Measurements from ENCODE around the gene SULT1A2. TPM values are rescaled to one million over a fixed set of nuclear protein-coding genes. Genes with fewer than 3 reads are reported as not detected.

SULT1A2 gene
- total and polyA plus RNA-seq, 2 of the 8 experiments (the other 6 are each of a cell fraction or from before 2014, with no cell fraction given), result 0.29 to 0.35 TPM

DNA sequence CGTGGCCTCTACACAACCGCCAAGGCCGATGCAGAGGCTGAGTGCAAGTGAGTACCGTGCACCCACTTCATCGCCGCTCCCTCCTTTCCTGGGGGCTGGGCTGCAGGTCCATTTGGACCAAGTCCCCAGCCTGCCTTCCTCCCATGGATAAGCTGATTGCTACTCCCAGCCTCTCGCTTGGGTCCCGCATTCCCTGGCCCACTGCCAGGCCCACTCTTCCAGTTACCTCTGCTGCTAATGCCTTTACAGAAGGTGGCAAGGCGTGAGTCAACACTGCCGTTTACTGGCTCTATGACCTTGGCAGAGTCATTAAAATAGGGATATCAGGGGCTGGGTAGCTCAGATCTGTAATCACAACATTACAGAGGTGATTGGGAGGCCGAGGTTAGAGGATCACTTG is 11.2 kb downstream of the SULT1A2 start:
- FAIRE-seq (no peak), DNase-seq (ENCODE audit: low read depth in 1 of 2, low spot score in 2 of 2) (no peak)
- Histone ChIP-seq H3K27me3 (replicated peaks in 1 of 4; ENCODE audit: control insufficient read depth in 3 of 4, extremely low read depth in 1 of 4, insufficient read depth in 3 of 4, low read length in 3 of 4) (no peaks in the 10 kb centered on the region), H3K18ac (ENCODE audit: extremely low read depth, low read length) (no peak overlapping the region), H3K14ac (ENCODE audit: insufficient read length) (no peak overlapping the region), H3K9me3 (ENCODE audit: insufficient read depth in 2 of 2, low read depth in 1 of 2, low read length in 1 of 2) (no peaks in the 10 kb centered on the region), H4K91ac (replicated peaks; ENCODE audit: insufficient read length, low read length) (no peak overlapping the region), H3K4me2 (ENCODE audit: insufficient read depth in 1 of 2, low read depth in 2 of 2, low read length in 2 of 2) (no peak overlapping the region), H2BK120ac (replicated peaks; ENCODE audit: low read depth, low read length) (no peak overlapping the region), H3K36me3 (ENCODE audit: control insufficient read depth in 2 of 4, insufficient read depth in 4 of 4, low read length in 3 of 4) (peaks cover 0 to 7% (median 2%) of the 10 kb centered on the region in 4 experiments; a peak in 5 of 8 replicates), H2AFZ (ENCODE audit: low read length) (no peak overlapping the region), H3K79me2 (ENCODE audit: control insufficient read depth in 1 of 2, insufficient read depth in 2 of 2, low read length in 2 of 2) (no peaks in the 10 kb centered on the region), H4K5ac (ENCODE audit: insufficient read length, low read depth, low read length) (no peak overlapping the region), H2AK5ac (ENCODE audit: low read depth, low read length) (no peak overlapping the region), H4K8ac (ENCODE audit: extremely low read depth, insufficient read depth, low read length) (no peak overlapping the region), H3K4me3 (ENCODE audit: extremely low read depth in 1 of 4, insufficient read depth in 2 of 4, low read depth in 3 of 4, low read length in 4 of 4) (no peak overlapping the region), H3K79me1 (ENCODE audit: low read depth, low read length) (no peaks in the 10 kb centered on the region), H3K56ac (replicated peaks; ENCODE audit: insufficient read length, low read depth, low read length) (no peak overlapping the region), H3K23me2 (ENCODE audit: low read depth, low read length) (no peaks in the 10 kb centered on the region), H3K4me1 (replicated peaks in 1 of 4; ENCODE audit: control insufficient read depth in 3 of 4, insufficient read depth in 4 of 4, low read length in 3 of 4) (no peaks in the 10 kb centered on the region), H2BK5ac (ENCODE audit: low read depth, low read length) (no peak overlapping the region), H2BK12ac (ENCODE audit: low read depth, low read length) (no peak overlapping the region), H3K9ac (replicated peaks in 1 of 4; ENCODE audit: extremely low read depth in 1 of 4, low read depth in 3 of 4, low read length in 3 of 4) (no peak overlapping the region), H3K4ac (replicated peaks; ENCODE audit: insufficient read length, low read depth, low read length) (no peak overlapping the region), H3K27ac (ENCODE audit: low read depth, low read length) (no peak overlapping the region), H2BK20ac (ENCODE audit: low read length) (no peak overlapping the region), H3K23ac (ENCODE audit: insufficient read length) (no peak overlapping the region), H4K20me1 (replicated peaks in 1 of 2; ENCODE audit: control insufficient read depth in 1 of 2, insufficient read depth in 2 of 2, low read length in 2 of 2) (peaks cover 0 to 2% of the 10 kb centered on the region in 2 experiments), H2BK15ac (ENCODE audit: low read length) (no peak overlapping the region)
- CTCF ChIA-PET (ENCODE audit: partially characterized antibody), result interaction anchor here (1.0 kb wide), 1 partner anchor 17 kb away, joined by 3 read pairs; no protein-coding TSS in a partner anchor
- TF ChIP-seq BACH1 (IDR thresholded peaks at IDR 0.05; ENCODE audit: low read length) (no peak), EGR1 (IDR thresholded peaks at IDR 0.05; ENCODE audit: borderline replicate concordance, low read depth, low read length) (no peak), RXRA (IDR thresholded peaks at IDR 0.05; ENCODE audit: insufficient read depth, low read depth, low read length) (no peak), SRF (IDR thresholded peaks at IDR 0.05; ENCODE audit: low read depth, low read length) (no peak), CHD1 (IDR thresholded peaks at IDR 0.05; ENCODE audit: low read depth, low read length) (no peak), BCL11A (IDR thresholded peaks at IDR 0.05; ENCODE audit: low read depth in 2 of 2, low read length in 2 of 2) (no peak), BRCA1 (IDR thresholded peaks at IDR 0.05; ENCODE audit: low read depth, low read length) (no peak), GABPA (IDR thresholded peaks at IDR 0.05; ENCODE audit: borderline replicate concordance, insufficient read depth, low read length) (no peak), YY1 (IDR thresholded peaks at IDR 0.05; ENCODE audit: low read depth, low read length) (no peak), EP300 (IDR thresholded peaks at IDR 0.05; ENCODE audit: borderline replicate concordance in 1 of 2, low read depth in 2 of 2, low read length in 2 of 2) (no peak), KDM4A (IDR thresholded peaks at IDR 0.05; ENCODE audit: low read depth, low read length, severe bottlenecking) (no peak)
- TF ChIP-seq, protein P1, sequence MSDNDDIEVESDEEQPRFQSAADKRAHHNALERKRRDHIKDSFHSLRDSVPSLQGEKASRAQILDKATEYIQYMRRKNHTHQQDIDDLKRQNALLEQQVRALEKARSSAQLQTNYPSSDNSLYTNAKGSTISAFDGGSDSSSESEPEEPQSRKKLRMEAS (IDR thresholded peaks at IDR 0.05), result no peak
- POLR2A ChIA-PET (ENCODE audit: partially characterized antibody), result interaction anchor here (1.5 kb wide), 1 partner anchor 10 kb away, joined by 4 read pairs; no protein-coding TSS in a partner anchor
- WGBS, 2 experiments (ENCODE audit: extremely low coverage in 1 of 2, insufficient coverage in 1 of 2, insufficient read length in 1 of 2, insufficient replicate concordance in 2 of 2, low coverage in 1 of 2, low lambda C conversion rate in 2 of 2, missing lambda C conversion rate in 1 of 2), result 90% methylated on average over 11 of the region's 11 CpGs; no CpG with 5 or more reads in 1 of the 2 experiments

Measured in H1 (cell line).